ENCODE measurements around the gene SHISA6. TPM values are rescaled to one million over a fixed set of nuclear protein-coding genes. Genes with fewer than 3 reads are reported as not detected.

The SHISA6 gene
- polyA plus RNA-seq, 1 of the 3 experiments (the other 2 are of a cell fraction), result not detected

DNA sequence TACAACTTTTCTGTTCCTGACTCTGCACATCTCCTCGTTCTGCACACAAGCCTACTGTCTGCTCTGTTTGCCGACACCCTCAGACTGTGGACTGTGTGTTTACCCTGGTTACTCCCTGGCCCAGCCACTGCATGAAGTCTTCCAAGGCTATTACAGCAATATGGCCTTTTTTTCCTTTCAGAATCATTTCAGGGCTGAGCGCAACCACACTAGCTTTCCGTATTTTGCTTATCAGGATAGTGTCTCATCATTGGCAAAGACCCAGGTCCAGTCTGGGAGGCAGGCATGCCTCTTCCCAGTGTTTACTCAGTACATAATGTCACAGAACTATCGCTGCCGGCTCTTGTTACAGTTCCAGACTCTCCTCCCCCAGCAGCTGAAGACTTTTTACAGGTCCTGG lies 367.4 kb downstream of the SHISA6 start (continued):
- TF ChIP-seq, protein P1, sequence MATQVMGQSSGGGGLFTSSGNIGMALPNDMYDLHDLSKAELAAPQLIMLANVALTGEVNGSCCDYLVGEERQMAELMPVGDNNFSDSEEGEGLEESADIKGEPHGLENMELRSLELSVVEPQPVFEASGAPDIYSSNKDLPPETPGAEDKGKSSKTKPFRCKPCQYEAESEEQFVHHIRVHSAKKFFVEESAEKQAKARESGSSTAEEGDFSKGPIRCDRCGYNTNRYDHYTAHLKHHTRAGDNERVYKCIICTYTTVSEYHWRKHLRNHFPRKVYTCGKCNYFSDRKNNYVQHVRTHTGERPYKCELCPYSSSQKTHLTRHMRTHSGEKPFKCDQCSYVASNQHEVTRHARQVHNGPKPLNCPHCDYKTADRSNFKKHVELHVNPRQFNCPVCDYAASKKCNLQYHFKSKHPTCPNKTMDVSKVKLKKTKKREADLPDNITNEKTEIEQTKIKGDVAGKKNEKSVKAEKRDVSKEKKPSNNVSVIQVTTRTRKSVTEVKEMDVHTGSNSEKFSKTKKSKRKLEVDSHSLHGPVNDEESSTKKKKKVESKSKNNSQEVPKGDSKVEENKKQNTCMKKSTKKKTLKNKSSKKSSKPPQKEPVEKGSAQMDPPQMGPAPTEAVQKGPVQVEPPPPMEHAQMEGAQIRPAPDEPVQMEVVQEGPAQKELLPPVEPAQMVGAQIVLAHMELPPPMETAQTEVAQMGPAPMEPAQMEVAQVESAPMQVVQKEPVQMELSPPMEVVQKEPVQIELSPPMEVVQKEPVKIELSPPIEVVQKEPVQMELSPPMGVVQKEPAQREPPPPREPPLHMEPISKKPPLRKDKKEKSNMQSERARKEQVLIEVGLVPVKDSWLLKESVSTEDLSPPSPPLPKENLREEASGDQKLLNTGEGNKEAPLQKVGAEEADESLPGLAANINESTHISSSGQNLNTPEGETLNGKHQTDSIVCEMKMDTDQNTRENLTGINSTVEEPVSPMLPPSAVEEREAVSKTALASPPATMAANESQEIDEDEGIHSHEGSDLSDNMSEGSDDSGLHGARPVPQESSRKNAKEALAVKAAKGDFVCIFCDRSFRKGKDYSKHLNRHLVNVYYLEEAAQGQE (IDR thresholded peaks at IDR 0.05; ENCODE audit: low read depth, low read length), result no peak
- no peak for TF ChIP-seq FOXM1 (IDR thresholded peaks at IDR 0.05; ENCODE audit: low read depth)
- no peak for TF ChIP-seq POLR2AphosphoS5 (IDR thresholded peaks at IDR 0.05; ENCODE audit: low read depth, low read length)
- TF ChIP-seq TCF12 (IDR thresholded peaks at IDR 0.05), result no peak
- TF ChIP-seq GABPA (IDR thresholded peaks at IDR 0.05; ENCODE audit: low read depth), result no peak
- no peak for TF ChIP-seq PBX3 (IDR thresholded peaks at IDR 0.05)
- TF ChIP-seq RFX5 (IDR thresholded peaks at IDR 0.05; ENCODE audit: low read length), result no peak
- no peak for TF ChIP-seq SMC3 (IDR thresholded peaks at IDR 0.05; ENCODE audit: low read depth, low read length)
- TF ChIP-seq FOSL2 (IDR thresholded peaks at IDR 0.05; ENCODE audit: borderline replicate concordance, low read depth), result no peak
- no peak for TF ChIP-seq SIN3A (IDR thresholded peaks at IDR 0.05; ENCODE audit: borderline replicate concordance, low read depth, low read length)

GRCh38 chr17:11610999-11611566 lies 370.1 kb downstream of the SHISA6 start:
- Histone ChIP-seq H3K9me3 (no peaks in the 10 kb centered on the region; the same call in 1 of the 2 replicates), H3K4me1 (ENCODE audit: control insufficient read depth in 1 of 2, insufficient read depth in 2 of 2, low read depth in 1 of 2, low read length in 1 of 2) (peaks cover 0 to 50% of the 10 kb centered on the region in 2 experiments; a peak in 3 of 4 replicates), H3K4me3 (ENCODE audit: low read depth in 2 of 2, low read length in 1 of 2) (no peak overlapping the region), H3K27me3 (ENCODE audit: insufficient read depth) (no peaks in the 10 kb centered on the region), H4K20me1 (ENCODE audit: insufficient read depth) (no peaks in the 10 kb centered on the region), H3F3A (replicated peaks; ENCODE audit: insufficient read depth) (no peaks in the 10 kb centered on the region), H2AFZ (ENCODE audit: low read depth) (no peak overlapping the region), H3K27ac (ENCODE audit: low read depth in 2 of 2, low read length in 1 of 2) (peak overlapping the region in 1 of 2 experiments; percentile 99; a peak in 2 of 4 replicates), H3K36me3 (replicated peaks in 1 of 2; ENCODE audit: control insufficient read depth in 1 of 2, insufficient read depth in 2 of 2, low read length in 1 of 2) (no peaks in the 10 kb centered on the region), H3K9me2 (no peaks in the 10 kb centered on the region), H3K79me2 (ENCODE audit: insufficient read depth) (no peaks in the 10 kb centered on the region), H3K4me2 (no peak overlapping the region), H3K9ac (no peak overlapping the region)
- 17% methylated on average over 6 of the region's 6 CpGs for WGBS (ENCODE audit: low lambda C conversion rate)
- TF ChIP-seq RXRA (IDR thresholded peaks at IDR 0.05; ENCODE audit: borderline replicate concordance, low read depth) (no peak), GATA2 (CRISPR knock-in tag; IDR thresholded peaks at IDR 0.05) (peak; percentile 76), EP300 (IDR thresholded peaks at IDR 0.05; ENCODE audit: borderline replicate concordance in 1 of 2, low read depth in 1 of 2, low read length in 1 of 2) (peak in 1 of 2 experiments; percentile 75; a peak in 1 of 4 replicates), RAD21 (IDR thresholded peaks at IDR 0.05; ENCODE audit: low read length) (no peak), JUND (IDR thresholded peaks at IDR 0.05) (no peak), TAF1 (IDR thresholded peaks at IDR 0.05; ENCODE audit: borderline replicate concordance, low read depth, low read length) (no peak), RCOR1 (IDR thresholded peaks at IDR 0.05; ENCODE audit: low read length) (peak; percentile 92; the same call in 1 of the 2 replicates), ELF1 (IDR thresholded peaks at IDR 0.05) (no peak), FOXJ3 (CRISPR knock-in tag; IDR thresholded peaks at IDR 0.05) (peak; percentile 89), USF1 (IDR thresholded peaks at IDR 0.05; ENCODE audit: borderline replicate concordance, low read depth) (peak; percentile 50; the same call in 1 of the 2 replicates)
- ChIA-PET CTCF (interaction anchor here (0.9 to 4.4 kb wide), 2 partner anchors 14 to 33 kb away, joined by 4 to 30 read pairs; no protein-coding TSS in a partner anchor), POLR2A (interaction anchor here (2.7 kb wide), 1 partner anchor 13 kb away, joined by 12 read pairs; the partner anchor contains the start of gene DNAH9)
- peak; percentile 66 for DNase-seq

Data from SK-N-SH (cell line).